ENCODE data around the gene AKAP11.

AKAP11 gene

DNA sequence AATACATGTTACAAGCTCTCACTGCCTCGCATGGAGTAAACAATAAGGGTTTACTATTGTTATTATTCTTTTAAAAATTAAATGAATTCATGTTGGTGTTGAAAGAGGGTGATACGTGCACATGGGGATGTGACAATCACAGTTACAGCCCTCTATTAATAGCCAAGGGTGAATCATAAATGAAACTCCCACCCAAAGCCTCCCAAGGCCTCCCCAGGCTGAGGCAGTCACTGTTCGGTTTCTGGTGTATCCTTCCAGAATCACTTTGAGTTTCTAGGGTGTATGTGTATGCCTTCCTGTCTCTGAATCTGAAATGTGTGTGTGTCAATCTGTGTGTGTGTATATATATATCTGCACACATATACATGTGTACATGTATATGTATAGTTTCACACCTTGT, 73.4 kb downstream of the AKAP11 start:
- no peak for DNase-seq

DNA sequence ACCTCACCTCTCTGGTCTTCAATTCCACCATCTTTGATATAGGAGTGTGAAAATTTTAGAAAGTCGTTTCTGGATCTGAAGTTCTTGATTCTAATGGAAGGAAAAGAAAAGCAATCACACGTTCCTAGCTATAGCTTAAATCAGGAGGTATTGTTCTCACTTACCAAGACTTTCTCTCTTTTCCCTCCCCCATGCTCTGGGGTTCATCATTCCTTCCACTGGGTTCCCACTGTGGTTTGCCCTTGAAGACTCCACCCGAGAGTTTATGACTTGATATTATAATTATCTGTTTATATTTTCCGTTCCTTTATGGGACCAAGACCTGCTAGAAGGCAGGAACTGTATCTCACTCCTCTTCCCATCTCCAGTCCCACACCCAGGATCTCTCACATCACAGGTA, 76.6 kb downstream of the AKAP11 start:
- no peak for DNase-seq

DNA sequence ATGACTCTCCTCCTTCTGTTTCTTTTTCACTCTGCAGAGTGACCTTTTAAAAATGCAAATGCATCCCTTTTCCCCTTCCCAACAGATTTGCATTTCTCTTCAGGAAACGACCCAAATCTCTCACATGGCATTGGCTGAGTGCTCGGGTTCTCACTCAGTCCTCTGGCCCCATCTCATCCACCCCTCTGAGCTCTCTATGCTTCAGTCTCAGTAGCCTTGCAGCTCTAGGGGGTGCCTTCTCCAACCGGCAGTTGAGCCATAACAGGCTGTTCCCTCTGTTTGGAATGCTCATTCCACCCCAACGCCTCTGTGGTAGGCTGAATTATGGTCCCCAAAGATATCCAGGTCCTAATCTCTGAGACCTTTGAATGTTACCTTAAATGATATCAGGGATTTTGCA, 78.2 kb downstream of the AKAP11 start:
- DNase-seq = no peak

DNA sequence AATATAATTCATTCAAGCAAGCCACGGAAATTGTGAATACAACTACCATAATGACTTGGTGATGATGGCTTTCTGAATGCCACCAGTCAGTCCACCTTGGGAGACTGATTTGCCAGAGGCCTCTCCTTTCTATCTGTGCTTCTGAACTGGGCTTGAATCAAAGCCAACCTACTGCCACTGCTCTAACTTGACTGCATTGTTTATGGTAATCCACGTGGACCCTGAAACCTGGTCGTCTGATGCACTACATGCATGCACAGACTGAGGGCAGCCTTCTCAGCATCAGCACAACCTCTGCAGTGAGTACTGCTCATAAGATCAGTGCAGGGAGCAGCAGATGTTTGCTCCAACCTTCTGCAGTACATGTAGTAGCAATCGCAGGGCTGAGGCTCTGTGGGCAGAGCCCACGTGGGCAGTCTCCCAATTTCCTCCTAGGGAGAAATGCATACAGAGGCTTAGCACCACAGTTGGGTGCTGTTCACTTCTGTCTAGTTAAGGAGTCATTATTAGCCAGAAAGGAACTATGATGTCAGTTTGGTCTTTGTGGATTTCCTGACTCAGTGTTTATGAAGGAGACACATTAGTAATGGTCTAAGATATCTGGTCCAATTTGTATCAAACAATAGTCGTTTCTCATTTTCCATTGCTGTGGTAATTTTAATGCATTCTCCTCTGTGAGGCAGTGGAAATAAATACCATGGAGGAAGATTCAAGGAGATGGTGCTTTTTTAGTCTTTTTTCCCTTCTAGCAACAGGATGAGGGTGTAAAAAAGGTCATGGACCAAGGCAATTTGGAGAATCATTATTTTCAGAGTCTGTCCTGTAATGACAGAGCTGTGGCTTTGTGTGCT, 82.5 kb downstream of the AKAP11 start:
- peak in 1 of 2 experiments; percentile 22 for DNase-seq

DNA sequence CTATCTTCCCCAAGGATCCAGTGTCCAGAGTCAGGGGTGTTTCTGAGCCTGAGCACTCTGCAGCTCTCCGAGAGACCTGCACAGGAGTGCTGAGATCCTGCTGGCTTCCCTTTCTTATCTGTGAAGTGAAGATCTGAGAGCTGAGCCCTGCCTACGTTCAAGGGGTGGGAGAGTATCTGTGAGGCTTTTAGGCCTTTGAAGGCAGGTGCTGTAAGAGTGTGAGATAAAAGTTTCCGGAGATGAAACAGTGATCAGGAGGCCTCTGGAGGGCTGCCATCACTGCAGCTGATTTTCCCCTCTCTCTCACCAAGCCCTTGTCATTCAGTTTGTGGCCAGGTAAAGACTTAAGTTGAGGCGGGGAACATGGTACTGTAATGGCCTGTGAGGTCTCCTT, 83.1 kb downstream of the AKAP11 start:
- no peak for DNase-seq

DNA sequence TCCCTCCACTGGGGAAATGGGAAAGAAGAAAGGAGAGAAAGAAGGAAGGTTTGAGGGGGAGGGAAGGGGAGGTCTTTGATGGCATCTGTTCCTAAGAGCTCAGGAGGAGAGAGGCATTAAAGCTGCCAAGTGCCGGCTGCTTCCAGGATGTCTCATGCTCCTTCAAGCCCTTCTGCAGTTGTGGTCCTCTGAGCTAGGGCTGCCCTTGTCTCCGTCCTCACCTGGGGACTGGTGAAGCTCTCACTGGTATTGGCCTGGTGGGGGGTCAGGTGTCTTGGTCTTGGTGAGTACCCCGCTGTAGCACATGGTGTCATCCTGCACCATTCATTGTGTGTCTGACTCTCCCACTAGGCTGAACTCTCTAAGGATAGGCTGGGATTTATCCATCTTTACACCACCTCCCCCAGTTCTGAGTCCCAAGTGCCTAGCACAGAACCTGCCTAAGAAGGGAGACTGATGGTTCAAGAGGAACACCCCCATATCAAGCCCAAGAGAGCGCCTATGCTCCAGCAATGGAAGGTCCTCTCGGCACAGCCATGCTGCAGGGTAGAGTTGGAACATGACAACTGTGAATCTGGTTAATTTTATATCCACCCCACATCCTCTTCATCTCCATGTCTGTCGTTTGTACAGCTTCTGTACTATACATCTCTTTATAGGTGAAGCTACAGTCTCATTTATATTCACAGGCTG, 83.7 kb downstream of the AKAP11 start:
- no peak for DNase-seq

DNA sequence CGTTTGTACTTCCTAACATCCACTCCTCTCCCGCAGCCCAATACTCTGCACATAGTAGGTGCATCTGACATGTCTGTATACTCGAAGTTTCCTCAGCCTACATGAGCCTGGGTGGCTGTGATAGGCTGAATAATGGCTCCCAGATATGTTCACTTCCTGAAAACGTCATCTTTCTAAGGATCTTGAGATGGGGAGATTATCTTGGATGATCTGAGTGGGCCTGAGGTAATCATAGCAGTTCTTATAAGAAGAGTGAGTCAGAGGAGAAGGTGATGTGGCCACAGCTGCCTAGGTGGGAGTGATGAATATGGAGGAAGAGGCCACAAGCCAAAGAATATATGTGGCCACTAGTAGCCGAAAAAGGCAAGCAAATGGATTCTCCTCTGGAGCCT, 84.2 kb downstream of the AKAP11 start:
- no peak for DNase-seq

DNA sequence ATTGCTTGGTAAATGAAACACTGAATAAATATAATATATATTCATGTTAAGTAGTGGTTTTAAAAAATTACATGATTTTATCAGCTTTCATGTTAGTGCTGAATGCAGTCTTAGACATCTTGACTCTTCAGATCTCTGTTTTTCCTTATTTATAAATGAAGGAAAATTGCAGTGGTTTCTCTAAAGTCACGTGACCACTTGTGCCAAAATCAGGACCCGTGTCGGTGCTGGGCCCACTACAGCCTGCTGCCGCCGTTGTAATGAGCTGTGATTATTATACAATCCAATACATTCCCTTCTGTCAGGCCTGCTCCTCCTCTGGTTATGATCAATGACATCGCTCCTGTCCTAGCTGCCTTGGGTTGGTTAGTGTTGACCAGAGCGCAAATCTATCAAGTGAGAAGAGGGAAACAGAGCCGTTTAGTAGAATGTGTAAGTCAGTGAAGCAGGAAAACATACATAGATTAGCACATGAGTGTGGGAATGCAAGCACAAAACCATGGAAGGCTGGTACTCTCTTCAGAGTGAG, 88.2 kb downstream of the AKAP11 start:
- no peak for DNase-seq

DNA sequence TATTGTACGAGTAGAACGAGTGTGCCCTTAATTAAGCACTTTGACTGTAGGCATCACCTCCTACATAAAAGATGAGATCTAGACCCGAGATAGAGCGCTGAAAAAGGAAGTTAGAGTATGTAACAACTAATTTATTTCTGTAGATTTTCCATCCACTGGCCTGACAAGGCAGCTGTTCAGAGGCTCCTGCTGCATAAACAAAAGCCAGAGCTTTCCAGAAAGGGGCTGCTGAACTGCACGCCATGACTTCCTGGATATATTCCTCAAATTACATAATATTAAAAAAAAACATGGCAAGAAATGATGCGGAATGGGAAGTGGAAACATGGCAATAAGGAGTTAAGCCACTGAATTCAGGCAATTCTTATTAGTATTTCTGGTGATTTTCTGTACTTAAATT, 89.7 kb downstream of the AKAP11 start:
- no peak for DNase-seq

DNA sequence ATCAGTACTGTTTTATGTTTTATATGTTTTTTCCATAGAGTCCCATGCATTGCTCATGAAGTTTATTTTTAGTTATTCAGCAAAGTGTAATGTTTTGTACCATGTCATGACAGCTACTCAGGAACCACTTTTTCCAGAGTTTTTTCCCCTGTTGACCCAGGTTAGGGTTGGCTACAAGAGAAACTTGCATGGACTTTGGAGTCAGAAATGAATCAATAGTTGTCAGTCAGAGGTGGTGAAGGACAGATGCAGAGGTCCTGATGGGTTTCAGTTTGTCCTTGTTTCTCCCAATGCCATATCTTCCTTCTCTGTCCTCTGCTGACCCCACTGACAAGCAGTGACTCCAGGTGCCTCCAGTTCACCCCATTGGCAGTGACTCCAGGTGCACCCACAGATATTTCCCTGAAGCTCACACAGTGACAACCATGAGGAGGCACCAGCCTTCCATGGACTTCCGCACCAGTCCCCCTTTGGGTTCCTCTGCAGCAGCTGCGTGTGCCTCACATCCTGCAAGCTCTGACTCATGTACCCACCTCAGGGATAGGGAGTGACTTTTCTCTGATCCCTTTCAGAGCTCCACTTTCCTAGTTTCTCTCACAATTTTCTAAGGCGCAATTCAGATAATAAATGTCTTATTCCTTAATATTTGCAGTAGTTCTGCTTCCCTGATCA, 92.1 kb downstream of the AKAP11 start:
- no peak for DNase-seq

DNA sequence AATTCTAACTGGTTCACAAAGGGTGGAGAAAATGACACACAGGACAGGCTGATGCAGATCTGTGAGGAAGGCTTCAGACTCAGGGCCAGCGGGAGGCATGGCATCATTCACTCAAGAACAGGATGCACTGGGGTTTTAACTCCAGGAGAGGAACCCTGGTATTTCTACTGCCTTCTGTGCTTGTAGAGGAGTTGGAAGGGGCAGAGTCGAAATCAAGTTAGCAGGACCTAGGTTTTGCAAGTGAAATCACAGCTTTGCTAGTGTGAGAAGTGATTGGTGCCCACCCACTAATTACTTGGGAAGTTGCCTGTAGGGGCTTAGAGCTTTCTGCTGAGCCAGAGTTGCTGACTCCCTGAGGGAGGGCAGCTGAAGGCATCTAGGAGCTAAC, 92.7 kb downstream of the AKAP11 start:
- no peak for DNase-seq

DNA sequence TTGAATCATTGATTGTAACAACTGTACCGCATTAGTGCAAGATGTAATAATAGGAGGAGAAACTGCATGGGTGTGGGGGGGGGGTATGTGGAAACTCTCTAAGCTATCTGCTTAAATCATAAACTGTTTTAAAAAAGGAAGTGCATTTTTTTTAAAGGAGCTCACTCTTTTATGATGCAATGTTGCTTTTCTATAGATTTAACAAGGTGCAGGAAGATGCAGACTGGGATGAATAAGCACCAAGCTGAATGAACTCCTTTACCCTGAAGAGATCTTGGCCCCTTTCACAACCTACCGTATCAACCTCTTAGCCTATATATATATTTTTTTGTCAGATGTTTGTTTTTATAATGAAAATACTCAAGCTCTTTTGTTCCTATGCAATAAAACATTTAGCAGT, 95.9 kb downstream of the AKAP11 start:
- no peak for DNase-seq

DNA sequence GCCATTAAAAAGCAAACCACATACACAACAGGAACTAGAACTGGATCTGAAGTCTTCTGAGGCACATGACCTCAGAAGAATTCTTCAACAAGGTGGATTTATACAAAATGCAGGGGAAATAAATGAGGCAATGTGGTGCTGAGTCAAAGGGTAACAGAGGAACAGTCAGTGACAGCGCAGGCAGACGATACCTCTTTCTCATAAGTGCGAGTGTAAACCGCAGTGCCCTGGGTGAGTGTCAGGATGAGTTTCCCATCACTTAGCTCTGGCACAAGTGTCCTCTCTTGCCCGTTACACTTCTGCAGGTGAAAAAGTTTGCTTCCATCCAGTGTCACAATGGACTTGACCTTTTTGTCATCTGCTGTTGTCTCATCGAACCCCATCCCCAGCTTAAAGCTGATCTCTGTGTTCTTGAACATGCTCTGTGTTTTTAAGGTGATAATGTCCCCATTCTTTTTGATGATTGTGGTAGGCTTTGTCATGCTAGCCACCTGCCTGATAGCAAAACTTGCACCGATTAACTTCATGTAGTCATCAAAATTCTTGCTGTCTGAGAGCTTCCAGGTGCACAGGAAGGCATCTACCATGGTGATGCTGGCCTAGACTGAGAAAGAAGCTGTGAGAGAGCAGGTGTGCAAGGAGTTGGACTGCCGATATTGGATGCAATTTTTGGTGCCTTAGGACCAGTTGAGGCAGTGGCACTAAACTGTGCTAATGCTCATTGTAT, 97.3 kb downstream of the AKAP11 start:
- no peak for DNase-seq

DNA sequence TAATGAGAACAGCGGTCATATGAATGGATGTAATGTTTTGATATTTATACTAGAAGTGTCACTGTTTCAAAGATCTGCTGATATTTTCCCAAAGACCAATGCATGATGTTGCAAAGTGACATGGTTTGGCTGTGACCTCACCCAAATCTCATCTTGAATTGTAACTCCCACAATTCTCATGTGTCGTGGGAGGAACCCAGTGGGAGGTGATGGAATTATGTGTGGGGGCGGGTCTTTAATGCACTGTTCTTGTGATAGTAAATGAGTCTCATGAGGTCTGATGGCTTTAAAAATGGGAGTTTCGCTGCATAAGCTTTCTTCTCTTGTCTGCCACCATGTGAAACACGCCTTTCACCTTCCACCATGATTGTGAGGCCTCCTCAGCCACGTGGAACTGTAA, 98.3 kb downstream of the AKAP11 start:
- no peak for DNase-seq
